HepG2 (cell line): ENCODE data around the gene TRPV2. TPM values are rescaled to one million over a fixed set of nuclear protein-coding genes. Genes with fewer than 3 reads are reported as not detected.

ENCODE experiments used
- BRF2 ChIP-seq: sonication (generic); formaldehyde crosslinking; IDR thresholded peaks from 2 replicates; pipeline ENCODE4 v1.8.1; 2022; ENCODE audit warnings: mild to moderate bottlenecking, missing genetic modification reagents
- CBFB ChIP-seq: sonication (generic); formaldehyde crosslinking; IDR thresholded peaks from 2 replicates; pipeline ENCODE4 v1.4.0; 2020; ENCODE audit warnings: missing genetic modification reagents
- CHD2 ChIP-seq: IDR thresholded peaks from 2 replicates; pipeline ENCODE4 v1.6.1; 2011; ENCODE audit warnings: low read depth, low read length, improper control_type of control experiment
- DNMT3B ChIP-seq: conservative IDR thresholded peaks from 2 replicates; pipeline ENCODE4 v1.6.1; 2016; ENCODE audit warnings: missing biosample characterization, control low read depth
- FOXM1 ChIP-seq: sonication (generic); formaldehyde crosslinking; IDR thresholded peaks from 2 replicates; pipeline ENCODE4 v1.5.0; 2020; ENCODE audit warnings: missing genetic modification reagents
- HHEX ChIP-seq: IDR thresholded peaks from 2 replicates; pipeline ENCODE4 v1.6.1; 2016; ENCODE audit warnings: control low read depth
- HNF1B ChIP-seq: sonication (generic); formaldehyde crosslinking; IDR thresholded peaks from 2 replicates; pipeline ENCODE4 v1.5.1; 2020; ENCODE audit warnings: mild to moderate bottlenecking, moderate library complexity, missing genetic modification reagents
- MTA3 ChIP-seq: sonication (generic); formaldehyde crosslinking; IDR thresholded peaks from 2 replicates; pipeline ENCODE4 v1.4.0; 2020; ENCODE audit warnings: missing genetic modification reagents
- MYPOP ChIP-seq: sonication (generic); formaldehyde crosslinking; IDR thresholded peaks from 2 replicates; pipeline ENCODE4 v1.8.1; 2023; ENCODE audit warnings: mild to moderate bottlenecking, moderate library complexity, missing genetic modification reagents
- NAIF1 ChIP-seq: sonication (generic); formaldehyde crosslinking; IDR thresholded peaks from 2 replicates; pipeline ENCODE4 v1.5.0; 2020; ENCODE audit warnings: mild to moderate bottlenecking, missing genetic modification reagents, borderline replicate concordance
- RBFOX2 ChIP-seq: fragments of 200-400 bp; formaldehyde crosslinking; IDR thresholded peaks from 2 replicates; pipeline ENCODE4 v1.6.1; 2017; ENCODE audit warnings: low read depth, mild to moderate bottlenecking, low read length
- REPIN1 ChIP-seq: sonication (generic); formaldehyde crosslinking; IDR thresholded peaks from 2 replicates; pipeline ENCODE4 v1.8.0; 2022; ENCODE audit warnings: missing genetic modification reagents, low read depth, mild to moderate bottlenecking, borderline replicate concordance
- RXRB ChIP-seq: IDR thresholded peaks from 2 replicates; pipeline ENCODE4 v1.6.1; 2016; ENCODE audit warnings: borderline replicate concordance, missing genetic modification reagents, missing compliant biosample characterization
- SP140L ChIP-seq: sonication (generic); formaldehyde crosslinking; IDR thresholded peaks from 2 replicates; pipeline ENCODE4 v1.4.0; 2020; ENCODE audit warnings: missing genetic modification reagents, borderline replicate concordance
- STAT6 ChIP-seq: sonication (generic); formaldehyde crosslinking; IDR thresholded peaks from 2 replicates; pipeline ENCODE4 v1.4.0; 2020; ENCODE audit warnings: missing genetic modification reagents, mild to moderate bottlenecking, borderline replicate concordance
- YEATS2 ChIP-seq: sonication (generic); formaldehyde crosslinking; IDR thresholded peaks from 2 replicates; pipeline ENCODE4 v1.4.0; 2020; ENCODE audit warnings: missing genetic modification reagents, borderline replicate concordance
- YY1 ChIP-seq: IDR thresholded peaks from 2 replicates; pipeline ENCODE4 v1.6.1; 2011; ENCODE audit warnings: low read length, low read depth, moderate library complexity, mild to moderate bottlenecking; ENCODE audit not compliant: insufficient read depth, insufficient replicate concordance
- ZFP1 ChIP-seq: IDR thresholded peaks from 2 replicates; pipeline ENCODE4 v1.6.1; 2016
- ZNF382 ChIP-seq: sonication (generic); formaldehyde crosslinking; IDR thresholded peaks from 2 replicates; pipeline ENCODE4 v1.5.0; 2020; ENCODE audit warnings: missing genetic modification reagents, mild to moderate bottlenecking, borderline replicate concordance
- ZNF605 ChIP-seq: sonication (generic); formaldehyde crosslinking; IDR thresholded peaks from 2 replicates; pipeline ENCODE4 v1.8.0; 2022; ENCODE audit warnings: mild to moderate bottlenecking, missing genetic modification reagents
- ZNF629 ChIP-seq: sonication (generic); formaldehyde crosslinking; conservative IDR thresholded peaks from 2 replicates; pipeline ENCODE4 v1.5.0; 2020; ENCODE audit warnings: missing genetic modification reagents
- ZSCAN21 ChIP-seq: sonication (generic); formaldehyde crosslinking; IDR thresholded peaks from 2 replicates; pipeline ENCODE4 v1.8.0; 2022; ENCODE audit warnings: mild to moderate bottlenecking, missing genetic modification reagents, moderate library complexity, borderline replicate concordance
- polyA plus RNA-seq, 8 experiments: library from polyadenylated mRNA; depleted of rRNA in 3 of 8; stranded (reverse) in 7 of 8; unstranded in 1 of 8; fragments of >200 nt; fragmentation: Illumina TruSeq in 4 of 8; extraction: Trizol in 4 of 8; gene quantifications; 2 replicates each; pipeline versions ENCODE4 v1.2.1 to v1.2.3, GENCODE V29; 2011 to 2016; ENCODE audit warnings: low read depth in 4 of 8, missing spikeins in 1 of 8, mixed read lengths in 1 of 8; ENCODE audit not compliant: insufficient read depth in 1 of 8
- total RNA-seq, 5 experiments: library from RNA; depleted of rRNA; stranded (reverse); fragments of >200 nt; fragmentation: Illumina TruSeq; extraction: Trizol; gene quantifications; 2 replicates each; pipeline ENCODE4 v1.2.3, GENCODE V29; 2016; ENCODE audit warnings: low read depth in 1 of 5

Gene TRPV2
- total and polyA plus RNA-seq, 2 of the 13 experiments (the other 11 are each of a cell fraction or from before 2014, with no cell fraction given): 13.6 to 21.3 TPM

GRCh38 chr17:16425698-16426659, 10.6 kb downstream of the TRPV2 start (continued):
- peak; percentile 66 for TF ChIP-seq ZSCAN21 (CRISPR knock-in tag)
- TF ChIP-seq CHD2: no peak
- TF ChIP-seq MTA3 (CRISPR knock-in tag): no peak
- no peak; the same call in 1 of the 2 replicates for TF ChIP-seq STAT6
- TF ChIP-seq DNMT3B: no peak
- no peak for TF ChIP-seq BRF2 (CRISPR knock-in tag)
- TF ChIP-seq HNF1B (CRISPR knock-in tag): no peak
- no peak for TF ChIP-seq SP140L (CRISPR knock-in tag)
- TF ChIP-seq YEATS2: no peak
- no peak for TF ChIP-seq RBFOX2
- no peak for TF ChIP-seq ZFP1 (CRISPR knock-in tag)
- peak; percentile 85 for TF ChIP-seq RXRB (CRISPR knock-in tag)
- TF ChIP-seq MYPOP (CRISPR knock-in tag): peak; percentile 23; the same call in 1 of the 2 replicates
- TF ChIP-seq ZNF605 (CRISPR knock-in tag): no peak; the same call in 1 of the 2 replicates
- peak; percentile 54; the same call in 1 of the 2 replicates for TF ChIP-seq HHEX
- no peak for TF ChIP-seq YY1
- peak; percentile 52; the same call in 1 of the 2 replicates for TF ChIP-seq CBFB (CRISPR knock-in tag)
- peak; percentile 7; the same call in 1 of the 2 replicates for TF ChIP-seq REPIN1
- TF ChIP-seq FOXM1 (CRISPR knock-in tag): no peak
- no peak for TF ChIP-seq ZNF382 (CRISPR knock-in tag)
- TF ChIP-seq ZNF629: no peak; the same call in 1 of the 2 replicates
- no peak for TF ChIP-seq NAIF1 (CRISPR knock-in tag)
